GM19324 (cell line): Measurements from ENCODE around the gene STK25.
"Not testable (repeated sequence)": the region's sequence is repeated elsewhere in the genome, so short reads cannot be mapped to it uniquely, and the experiment has no call there.

Source experiments
- ATAC-seq: cut with Tn5 transposase; IDR thresholded peaks from one replicate; pipeline ENCODE4 v1.9.1; 2021; ENCODE audit warnings: mild to moderate bottlenecking, moderate library complexity; ENCODE audit not compliant: unreplicated experiment, low FRiP score

STK25 gene

DNA sequence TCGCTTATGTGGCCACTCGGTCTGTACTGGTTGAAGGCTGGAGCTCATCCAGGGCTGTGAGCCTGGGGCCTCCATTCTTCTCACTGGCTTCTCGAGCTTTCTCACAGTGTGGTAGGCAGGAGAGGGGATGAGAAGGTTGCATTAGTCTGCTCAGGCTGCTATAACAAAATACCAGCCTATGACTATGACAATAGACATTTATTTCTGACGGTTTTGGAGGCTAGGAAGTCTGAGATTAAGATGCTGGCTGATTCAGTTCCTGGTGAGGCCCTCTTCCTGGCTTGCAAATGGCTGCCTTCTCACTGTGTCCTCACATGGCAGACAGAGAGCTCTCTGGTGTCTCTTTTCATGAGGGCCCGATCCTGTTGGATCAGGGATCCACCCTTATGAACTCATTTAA is 6.2 kb upstream of the STK25 start:
- ATAC-seq, result no peak

DNA sequence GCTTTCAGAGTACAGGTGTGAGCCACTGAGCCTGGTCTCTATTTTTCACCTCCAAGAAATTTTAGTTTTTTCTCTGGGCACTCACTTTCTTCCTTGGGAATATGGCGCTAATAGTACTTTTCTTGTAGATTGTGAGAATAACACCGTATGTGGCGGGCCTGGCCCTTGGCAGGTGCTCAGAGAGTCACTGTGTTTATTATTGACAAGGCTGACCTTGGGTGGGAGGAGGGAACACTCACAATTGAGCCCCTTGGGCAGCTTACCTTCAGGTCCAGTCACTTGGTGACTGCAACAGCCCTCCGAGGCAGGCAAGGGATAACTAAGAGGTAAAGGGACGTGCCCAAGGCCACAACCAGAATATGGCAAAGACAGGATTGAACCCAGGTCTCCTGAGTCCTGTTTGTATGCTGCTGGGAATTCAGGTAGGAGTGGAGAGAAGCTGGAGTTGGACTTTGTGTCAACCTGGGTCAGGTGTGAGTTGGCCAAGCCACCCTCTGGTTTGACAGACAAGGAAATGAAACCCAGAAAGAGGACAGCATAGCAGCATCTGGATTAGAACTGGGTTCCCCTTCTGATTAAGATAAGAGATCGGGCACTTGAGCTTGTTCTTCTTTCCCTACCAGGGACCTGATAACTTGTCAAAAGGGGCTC is 2.8 kb upstream of the STK25 start:
- no peak for ATAC-seq

DNA sequence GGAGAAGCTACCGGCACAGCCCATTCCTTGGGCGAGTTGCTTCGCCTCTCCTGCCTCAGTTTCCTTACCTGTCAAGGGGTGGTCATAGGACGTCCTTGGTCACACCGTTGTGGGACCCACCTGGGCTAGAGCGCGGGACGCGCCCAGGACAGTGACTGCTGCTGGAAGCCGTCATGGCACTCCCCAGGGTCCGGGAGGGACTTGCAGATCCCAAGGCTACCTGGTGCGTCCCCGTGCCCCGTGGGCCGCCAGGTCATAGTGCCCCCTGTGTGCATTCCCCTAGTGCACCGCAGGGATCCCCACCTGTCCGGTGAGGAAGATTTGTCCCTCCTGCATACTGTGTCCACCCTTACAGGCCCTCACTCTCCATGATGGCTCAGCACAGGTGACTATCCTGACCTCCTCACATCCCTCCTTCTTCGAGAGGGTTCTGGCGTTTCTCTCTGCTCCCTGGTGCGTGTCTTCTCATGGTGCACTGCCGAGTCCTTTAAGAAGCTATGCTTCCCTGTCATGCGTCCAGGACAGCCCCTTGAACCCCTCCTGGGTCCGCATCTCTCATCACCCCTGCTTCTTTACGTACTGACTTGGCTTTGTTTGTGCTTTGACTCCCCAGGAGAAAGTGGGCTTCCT is 886 bp upstream of the STK25 start:
- no peak for ATAC-seq

DNA sequence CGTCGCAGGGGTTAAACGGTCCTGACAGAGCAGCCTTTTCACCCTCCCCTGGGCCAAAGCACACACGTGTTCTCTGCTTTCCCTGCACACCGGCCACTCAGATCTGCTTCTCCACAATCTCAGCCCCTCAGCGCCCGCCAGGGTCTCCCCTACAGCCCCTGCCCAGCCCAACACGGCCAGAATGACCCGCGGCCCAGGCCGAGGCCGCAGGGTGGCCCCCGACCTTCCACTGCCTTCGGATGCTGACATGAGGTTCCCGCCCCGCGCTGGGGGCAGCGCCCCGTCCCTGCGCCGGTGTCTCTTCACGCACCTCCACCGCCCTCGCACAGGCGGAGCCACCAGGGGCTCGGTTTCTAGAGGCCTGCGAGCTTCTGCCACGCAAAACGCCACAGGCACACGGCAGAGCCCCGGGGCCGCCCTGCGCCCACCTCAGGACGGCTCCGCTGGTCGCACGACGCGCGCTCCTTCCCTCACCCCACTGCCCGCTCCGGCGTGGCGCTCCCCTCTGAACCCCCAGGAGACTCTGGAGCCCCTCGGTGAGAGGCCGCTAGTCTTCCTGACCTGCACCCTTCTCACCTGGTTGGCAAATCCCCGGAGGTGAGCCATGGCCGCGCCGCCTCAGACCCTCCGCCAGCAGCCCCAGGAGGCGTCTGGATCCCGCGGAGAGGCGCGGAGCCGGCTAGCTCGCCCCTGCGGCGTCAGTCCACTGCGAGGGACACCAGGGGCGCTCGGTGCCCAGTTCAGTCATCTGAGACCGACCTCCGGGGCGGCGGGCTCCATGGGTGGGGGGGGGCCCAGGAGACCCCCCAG is 749 bp downstream of the STK25 start:
- ATAC-seq, result peak; percentile 34

DNA sequence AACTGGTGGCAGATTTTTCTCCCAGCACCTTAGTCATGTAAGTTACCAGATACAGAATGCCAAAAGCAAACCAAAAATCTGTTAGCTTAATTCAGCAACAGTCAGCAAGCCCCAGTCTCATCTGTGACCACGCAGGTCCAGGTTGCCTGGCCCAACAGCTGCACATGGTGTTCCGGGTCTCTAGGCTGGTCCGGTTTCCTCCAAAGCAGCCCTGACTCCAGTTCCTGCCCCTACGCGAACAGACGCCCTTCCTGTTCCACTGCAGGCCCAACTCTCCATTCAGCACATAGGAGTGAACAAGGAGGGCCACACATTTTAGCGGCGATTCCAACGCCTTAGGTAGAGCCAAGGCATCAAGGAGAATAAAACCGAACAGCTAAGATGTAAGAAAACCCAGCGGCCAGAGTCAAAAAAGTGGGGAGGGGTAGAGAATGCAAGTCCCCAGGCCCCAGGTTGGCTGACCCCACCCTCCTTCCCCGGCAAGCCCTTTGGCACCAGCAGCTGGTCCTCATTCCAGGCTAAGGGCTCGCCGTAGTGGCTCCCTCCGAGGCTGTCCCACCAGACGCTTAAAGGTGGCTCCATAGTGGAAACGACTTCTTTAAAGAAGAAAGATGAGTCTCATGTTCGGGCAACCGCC is 1.5 kb downstream of the STK25 start:
- ATAC-seq, result no peak

DNA sequence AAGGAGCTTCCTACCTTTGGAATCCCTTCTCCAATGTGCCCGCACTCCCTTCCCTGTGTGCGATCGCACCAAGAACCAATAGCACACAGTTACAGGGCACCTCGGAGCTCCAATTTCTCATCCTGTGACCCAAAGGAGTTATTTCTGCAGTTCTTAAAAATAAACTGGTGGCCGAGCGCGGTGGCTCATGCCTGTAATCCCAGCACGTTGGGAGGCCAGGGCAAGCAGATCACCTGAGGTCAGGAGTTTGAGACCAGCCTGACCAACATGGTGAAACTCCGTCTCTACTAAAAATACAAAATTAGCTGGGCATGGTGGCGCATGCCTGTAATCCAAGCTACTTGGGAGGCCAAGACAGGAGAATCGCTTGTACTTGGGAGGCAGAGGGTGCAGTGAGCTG is 2.1 kb downstream of the STK25 start:
- not testable (repeated sequence) for ATAC-seq

DNA sequence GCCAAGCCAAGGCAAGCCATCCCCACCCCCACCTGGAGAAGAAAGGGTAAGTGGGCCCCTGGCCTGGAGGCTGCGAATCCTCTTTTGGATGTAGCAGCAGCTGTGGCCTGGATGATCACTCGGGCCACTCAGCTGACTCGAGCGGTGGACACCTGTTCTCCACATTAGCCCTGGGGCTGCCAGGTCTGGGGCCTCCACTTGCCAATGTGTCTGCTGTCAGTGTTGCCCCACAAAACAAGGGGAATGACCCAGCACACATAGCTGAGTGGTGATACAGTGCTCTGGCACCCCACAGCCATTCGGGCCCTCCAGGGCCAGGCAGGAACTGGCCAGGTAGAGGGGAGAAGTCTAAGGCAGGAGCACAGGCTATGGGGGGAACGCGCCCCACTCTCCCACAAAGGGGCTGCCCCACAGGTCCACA is 2.6 kb downstream of the STK25 start:
- ATAC-seq, result no peak

DNA sequence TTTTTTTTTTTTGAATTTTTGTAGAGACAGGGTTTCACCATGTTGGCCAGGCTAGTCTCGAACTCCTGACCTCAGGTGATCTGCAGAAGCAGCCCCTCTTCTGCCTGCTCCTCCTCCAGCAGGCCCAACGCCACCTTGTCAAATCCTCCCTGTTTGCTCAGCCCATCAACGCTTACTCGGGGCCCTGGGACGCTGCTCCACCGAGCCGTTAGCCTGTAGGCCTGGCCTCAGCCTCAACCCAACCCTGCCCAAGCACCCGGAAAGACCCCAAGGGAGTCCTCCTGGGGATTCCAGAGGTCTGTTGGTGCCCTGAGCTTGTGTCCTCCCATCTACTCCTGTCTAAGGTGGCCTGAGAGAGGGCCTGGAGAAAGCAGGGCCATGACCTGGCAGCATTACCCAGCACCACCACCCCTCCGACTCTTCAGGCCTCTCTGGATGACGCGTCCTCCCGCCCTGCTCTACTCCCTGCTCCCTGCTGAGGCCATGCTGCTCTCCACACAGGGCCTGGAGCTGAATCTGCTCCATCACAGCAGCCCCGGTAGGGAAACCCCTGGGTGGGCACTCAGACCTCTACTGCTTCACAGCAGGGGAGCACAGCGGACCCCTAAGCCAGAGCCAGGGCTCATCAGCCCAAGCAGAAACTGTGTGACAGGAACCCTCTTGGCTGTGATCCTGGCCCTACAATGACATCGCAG is 3.2 kb downstream of the STK25 start:
- ATAC-seq, result no peak

DNA sequence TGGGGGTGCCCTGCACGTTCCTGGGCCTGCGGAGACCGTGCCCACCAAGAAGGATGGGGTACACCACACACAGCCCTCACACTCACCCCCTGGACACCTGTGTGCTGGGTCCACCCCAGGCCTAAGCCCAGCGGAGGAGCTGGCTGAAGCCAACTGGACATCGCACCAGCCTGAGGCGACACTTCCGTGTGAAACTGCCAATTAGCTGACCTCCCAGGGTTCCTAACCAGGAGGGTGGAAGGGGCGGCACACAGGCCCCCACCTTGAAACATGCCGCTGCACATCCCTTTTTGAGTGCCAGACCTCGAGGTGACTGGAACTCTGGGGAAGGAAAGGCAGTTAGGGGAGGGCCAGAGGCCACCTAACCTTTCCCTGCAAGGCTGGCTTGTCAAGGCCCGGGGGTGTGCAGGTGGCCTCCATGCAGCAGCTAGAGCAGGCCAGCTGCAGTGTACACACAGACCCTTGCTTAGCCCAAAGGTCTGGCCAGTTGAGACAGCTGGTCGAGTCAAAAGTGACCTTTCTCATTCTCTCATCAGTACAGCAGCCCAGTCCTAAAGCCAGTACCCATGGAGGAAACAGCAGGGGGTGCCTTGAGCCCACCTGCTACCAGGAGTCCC is 4.5 kb downstream of the STK25 start:
- no peak for ATAC-seq

DNA sequence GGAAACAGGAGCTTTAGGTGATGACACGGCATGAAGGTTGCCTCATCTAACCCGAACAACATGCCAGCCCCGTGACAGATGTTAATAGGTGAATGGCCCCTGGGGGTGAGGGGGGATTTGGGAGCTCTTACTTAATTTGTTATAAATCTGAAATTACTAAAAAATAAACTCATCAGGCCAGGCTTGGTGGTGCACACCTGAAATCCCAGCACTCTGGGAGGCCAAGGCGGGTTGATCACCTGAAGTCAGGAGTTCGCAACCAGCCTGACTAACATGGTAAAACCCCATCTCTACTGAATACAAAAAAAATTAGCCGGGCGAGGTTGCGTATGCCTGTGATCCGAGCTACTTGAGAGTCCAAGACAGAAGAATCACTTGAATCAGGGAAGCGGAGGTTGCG is 6.1 kb downstream of the STK25 start:
- no peak for ATAC-seq

DNA sequence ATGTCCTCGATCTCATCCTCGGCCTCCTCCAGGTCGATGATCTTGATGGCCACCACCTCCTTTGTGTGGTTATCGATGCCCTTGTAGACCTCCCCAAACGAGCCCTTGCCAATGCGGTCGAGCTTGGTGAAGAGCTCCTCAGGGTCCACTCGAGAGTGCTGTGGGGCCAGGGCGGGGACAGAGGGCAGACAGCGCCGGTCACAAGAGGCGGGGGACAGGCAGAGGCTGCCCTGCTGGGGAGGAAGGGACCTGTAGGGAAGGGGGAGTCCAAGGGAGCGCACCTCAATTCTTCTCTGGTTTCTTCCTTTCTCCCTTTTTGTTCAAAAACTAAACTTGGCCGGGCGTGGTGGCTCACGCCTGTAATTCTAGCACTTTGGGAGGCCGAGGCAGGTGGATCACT is 6.8 kb downstream of the STK25 start:
- no peak for ATAC-seq

DNA sequence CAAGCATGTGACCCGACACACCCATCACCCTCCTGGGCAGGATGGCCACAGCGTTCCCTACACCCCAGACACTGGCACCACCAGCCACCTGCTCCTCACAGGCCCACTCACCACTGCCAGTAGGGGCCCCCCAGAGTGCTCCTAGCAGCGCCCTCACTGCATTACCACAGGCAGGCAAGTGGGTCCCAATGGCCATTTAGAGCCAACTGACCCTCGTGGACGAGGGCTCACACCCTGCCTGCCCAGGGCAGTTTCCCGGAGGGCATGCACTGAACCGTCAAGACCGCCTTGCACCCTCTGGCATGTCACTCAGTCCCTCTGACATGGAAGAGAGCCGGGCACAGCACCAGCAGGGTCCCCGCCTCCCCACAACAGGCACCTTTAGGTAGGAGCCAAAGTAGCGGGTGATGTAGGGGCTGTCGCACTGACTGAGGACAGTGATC is 7.3 kb downstream of the STK25 start:
- ATAC-seq, result no peak

DNA sequence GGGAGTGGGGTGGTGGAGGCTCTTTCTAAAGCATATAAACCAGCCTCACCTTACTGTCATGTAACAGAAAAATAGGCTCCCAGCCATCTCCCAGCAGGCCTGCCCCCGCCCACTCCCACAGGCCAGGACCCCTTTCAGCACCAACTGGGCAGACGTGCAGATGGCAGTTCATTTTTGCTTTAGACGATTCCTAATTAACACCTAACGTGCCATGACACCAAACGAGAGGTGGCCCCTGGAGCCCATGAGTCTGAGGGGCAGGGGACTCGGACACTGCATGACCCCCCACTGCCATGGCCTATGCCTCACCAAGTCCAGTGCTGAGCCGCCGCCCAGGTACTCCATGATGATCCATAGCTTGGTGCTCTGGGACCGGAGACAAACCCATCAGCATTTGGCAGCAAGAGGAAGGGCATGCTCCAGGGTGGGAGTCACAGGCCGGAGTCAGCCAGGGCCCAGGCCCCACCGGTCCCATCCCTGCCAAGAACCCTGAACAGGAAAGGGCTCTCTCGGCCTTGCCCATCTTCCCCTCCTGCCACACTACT is 7.9 kb downstream of the STK25 start:
- no peak for ATAC-seq

DNA sequence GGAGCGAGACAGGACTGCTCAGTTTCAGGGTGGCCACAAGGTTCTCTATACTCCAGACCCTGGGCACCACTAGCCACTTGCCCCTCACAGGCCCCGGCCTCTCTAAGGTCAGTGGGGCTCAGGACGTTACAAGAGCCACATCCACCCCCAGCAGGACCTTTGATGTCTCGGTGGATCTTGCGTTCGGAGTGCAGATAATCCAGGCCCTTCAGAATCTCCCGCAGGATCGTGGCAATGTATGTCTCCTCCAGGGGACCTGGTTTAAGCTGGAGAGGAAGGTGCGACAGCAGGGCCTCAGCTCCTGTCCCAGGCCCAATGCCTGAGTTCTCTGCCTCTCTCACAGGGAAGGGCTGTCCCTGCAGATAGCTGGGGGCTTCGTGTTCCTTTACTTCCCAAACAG is 8.4 kb downstream of the STK25 start:
- ATAC-seq, result no peak

DNA sequence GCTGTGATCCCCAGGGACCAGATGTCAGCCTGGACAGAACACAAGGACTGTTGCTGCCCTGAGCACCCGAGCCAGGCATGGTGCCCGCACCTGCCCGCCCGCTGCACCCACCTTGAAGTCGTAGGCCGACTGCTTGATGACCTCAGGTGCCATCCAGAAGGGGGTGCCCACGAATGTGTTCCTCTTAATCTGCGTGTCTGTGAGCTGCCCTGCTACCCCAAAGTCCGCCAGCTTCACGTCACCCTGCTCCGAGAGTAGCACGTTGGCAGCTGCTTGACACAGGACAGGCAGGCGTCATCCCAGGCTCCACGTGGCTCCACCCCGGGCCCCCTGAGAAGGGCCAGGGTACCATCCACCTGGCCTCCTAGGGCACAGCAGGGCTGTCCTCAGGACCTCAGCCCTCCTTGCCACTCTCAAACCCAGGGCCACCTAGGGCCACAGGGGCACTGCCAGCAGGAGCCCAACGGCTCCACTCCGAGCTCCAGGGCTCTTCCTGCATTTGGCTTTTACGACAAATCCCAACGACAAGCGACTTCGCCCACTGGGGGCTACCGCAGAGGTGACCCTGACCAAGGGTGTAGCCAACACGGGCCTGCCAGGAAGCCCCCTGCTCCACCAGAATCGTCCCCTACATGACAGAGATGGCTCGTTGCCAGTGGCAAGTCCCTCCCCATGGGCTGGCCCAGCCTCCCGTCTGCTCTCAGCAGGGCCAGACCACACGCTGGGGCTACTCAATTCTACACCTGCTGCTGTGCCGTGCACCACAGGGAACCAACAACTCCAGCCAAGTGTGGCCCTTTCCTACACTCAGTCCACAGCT is 9.0 kb downstream of the STK25 start:
- ATAC-seq, result no peak

DNA sequence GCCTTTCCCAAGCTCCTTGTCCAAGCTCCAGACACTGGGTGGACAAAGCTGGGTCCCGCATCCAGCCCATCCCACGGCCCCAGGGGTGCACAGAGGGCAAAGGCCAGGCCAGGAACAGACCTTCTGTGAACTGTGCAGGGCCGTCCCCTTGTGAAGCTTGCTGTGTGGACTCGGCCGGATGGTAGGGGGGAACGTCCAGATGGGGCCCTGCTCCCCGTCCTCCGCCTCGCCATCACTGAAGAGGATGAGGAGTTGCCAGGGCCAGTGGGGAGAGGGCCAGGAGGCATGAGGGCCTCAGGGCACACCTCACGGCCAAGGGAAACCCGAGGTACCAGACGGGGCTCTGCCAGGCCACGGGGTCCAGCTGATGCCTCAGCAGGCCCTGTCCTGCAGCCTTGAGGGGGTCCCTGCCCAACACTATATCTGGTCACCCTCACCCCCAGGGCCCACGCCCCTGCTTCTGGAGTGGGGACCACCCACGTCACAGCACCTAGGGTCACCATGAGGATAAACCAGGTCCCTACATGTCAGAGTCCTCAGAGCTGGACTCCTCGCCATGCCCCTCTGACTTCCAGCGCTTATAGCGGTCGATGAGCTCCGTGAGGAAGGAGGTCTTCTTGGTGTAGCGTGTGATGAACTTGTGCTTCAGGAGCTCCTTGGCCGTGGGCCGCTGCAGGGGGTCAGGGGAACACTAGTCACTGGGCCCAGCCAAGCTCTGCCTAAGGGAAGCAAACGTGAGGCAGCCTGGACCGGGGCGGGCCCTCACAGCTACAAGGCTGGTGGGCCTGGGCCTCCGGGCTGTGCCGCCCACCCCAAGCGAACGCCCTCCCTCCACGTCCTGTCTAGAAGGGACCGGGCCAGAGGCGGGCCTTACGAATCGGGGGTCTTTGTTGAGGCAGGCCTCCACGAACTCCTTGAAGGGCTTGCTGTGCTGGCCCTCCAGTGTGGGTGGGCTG is 10.0 kb downstream of the STK25 start:
- no peak for ATAC-seq

DNA sequence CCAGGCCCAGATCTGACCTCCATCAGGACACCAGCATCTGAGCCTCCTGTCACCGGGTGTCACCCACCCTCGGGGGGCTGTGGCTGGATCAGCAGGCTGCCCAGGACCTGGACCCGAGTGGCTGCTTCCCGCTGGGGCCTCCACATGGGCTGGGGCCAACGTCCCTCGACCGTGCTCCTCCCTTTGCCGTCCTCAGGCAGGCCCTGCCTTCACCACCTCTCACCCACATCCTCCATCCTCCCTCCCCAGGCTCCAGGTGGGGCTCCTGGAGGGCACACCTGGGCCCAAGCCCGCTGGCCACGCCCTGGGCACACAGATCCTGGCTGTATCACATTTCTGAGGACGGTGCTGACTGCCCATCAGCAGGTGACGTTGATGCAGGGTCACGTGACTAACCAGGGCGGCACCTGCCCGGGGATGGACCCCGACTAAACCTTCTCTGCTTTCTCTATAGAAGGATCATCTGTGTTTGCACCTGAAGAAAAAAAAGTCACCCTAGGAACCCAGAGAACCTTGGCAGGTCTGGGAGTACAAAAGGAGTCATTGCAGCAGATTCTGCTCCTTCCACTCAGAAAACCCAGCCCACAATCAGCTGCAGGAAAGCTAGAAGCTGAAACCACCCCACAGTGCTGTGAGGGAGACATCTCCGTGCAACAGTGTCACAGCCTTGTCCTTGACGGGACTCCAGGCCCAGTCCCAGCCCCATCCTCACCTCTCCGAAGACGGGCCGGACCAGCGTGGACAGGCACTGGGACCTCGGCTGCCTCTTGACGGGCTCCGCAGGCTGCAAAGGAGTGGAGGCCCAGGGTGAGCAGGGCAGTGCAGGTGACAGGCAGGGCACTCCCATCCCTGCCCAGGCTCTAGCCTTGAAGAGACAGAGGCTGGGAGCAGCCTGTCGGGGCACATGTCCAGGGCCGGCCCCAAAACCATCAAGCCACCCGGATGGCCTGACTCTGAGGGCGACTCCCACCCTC is 11.2 kb downstream of the STK25 start:
- no peak for ATAC-seq
